H1 (cell line): ENCODE data around the gene ATG16L2. TPM values are rescaled to one million over a fixed set of nuclear protein-coding genes. Genes with fewer than 3 reads are reported as not detected.

Experiments used
- ATF2 ChIP-seq: IDR thresholded peaks from 2 replicates; pipeline ENCODE4 v1.6.1; 2012; ENCODE audit warnings: low read length, inconsistent platforms
- SP4 ChIP-seq: IDR thresholded peaks from 2 replicates; pipeline ENCODE4 v1.6.1; 2012; ENCODE audit warnings: low read length, inconsistent platforms
- polyA plus RNA-seq, 7 experiments: library from polyadenylated mRNA; depleted of rRNA in 3 of 7; stranded (reverse) in 5 of 7; unstranded in 2 of 7; fragments of >200 nt in 5 of 7; fragments of 200-250 nt in 2 of 7; gene quantifications; 1 replicate in 5 of 7; 2 replicates in 1 of 7; 4 replicates in 1 of 7; pipeline versions ENCODE4 v1.2.1 to v1.2.3, GENCODE V29; 2011 to 2013; ENCODE audit warnings: missing spikeins in 2 of 7, mixed read lengths in 2 of 7
- total RNA-seq: library from RNA; stranded (reverse); fragmentation: NEBNext Ultra II Directional; extraction: Animal tissue kit (Norgen Biotek cat#: 25700); gene quantifications from 2 replicates; pipeline ENCODE4 v1.2.1, GENCODE V29; 2021

The ATG16L2 gene
- total and polyA plus RNA-seq, 2 of the 8 experiments (the other 6 are each of a cell fraction or from before 2014, with no cell fraction given): 11.0 to 18.5 TPM

DNA sequence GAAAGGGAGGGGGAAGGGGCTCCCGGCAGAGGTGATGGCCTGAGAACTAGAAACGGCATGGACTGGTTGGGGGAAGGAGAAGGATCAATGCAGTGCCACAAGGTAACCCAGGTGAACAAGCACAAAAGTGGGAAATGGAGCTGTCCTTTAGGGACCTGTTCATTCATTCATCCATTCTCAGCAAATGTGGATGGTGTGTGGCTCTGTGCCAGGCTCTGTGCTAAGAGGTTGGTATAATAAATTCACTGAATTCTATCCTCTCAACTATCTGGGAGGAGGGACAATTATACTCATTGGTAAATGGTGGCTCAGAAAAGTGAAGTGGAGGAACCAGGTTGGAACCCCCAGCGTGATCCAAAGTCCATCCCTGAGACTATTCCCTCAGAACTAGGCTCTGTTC, 43.4 kb upstream of the ATG16L2 start (continued):
- TF ChIP-seq ATF2: no peak
- no peak for TF ChIP-seq SP4
